H9 (cell line): ENCODE measurements around the gene KIF21B. TPM values are rescaled to one million over a fixed set of nuclear protein-coding genes. Genes with fewer than 3 reads are reported as not detected.

ENCODE experiments used
- DNase-seq: peaks from one replicate; pipeline ENCODE4 v3.0.0-alpha.2; 2017
- H2AFZ ChIP-seq: one replicate; pipeline ENCODE4 v1.6.1; 2013; ENCODE audit warnings: mild to moderate bottlenecking, low read length, control low read depth, moderate library complexity
- H2AK5ac ChIP-seq: 2 replicates; pipeline ENCODE4 v1.6.1; 2013; ENCODE audit warnings: low read length, control low read depth, mixed read lengths; ENCODE audit not compliant: insufficient read length
- H2BK120ac ChIP-seq: one replicate; pipeline ENCODE4 v1.6.1; 2013; ENCODE audit warnings: low read depth, mild to moderate bottlenecking, low read length, control low read depth, inconsistent platforms; ENCODE audit not compliant: poor library complexity, severe bottlenecking
- H2BK12ac ChIP-seq: 2 replicates; pipeline ENCODE4 v1.6.1; 2013; ENCODE audit warnings: low read length, control low read depth, mixed read lengths, low read depth; ENCODE audit not compliant: insufficient read length
- H2BK15ac ChIP-seq: 2 replicates; pipeline ENCODE4 v1.6.1; 2013; ENCODE audit warnings: low read depth, low read length, control low read depth
- H2BK20ac ChIP-seq: one replicate; pipeline ENCODE4 v1.6.1; 2013; ENCODE audit warnings: low read depth, mild to moderate bottlenecking, low read length, control low read depth, inconsistent platforms; ENCODE audit not compliant: poor library complexity, severe bottlenecking
- H2BK5ac ChIP-seq: 2 replicates; pipeline ENCODE4 v1.6.1; 2013; ENCODE audit warnings: low read length, control low read depth, mixed read lengths; ENCODE audit not compliant: insufficient read length
- H3K14ac ChIP-seq: 2 replicates; pipeline ENCODE4 v1.6.1; 2013; ENCODE audit warnings: low read length, control low read depth; ENCODE audit not compliant: insufficient read depth
- H3K18ac ChIP-seq: 2 replicates; pipeline ENCODE4 v1.6.1; 2013; ENCODE audit warnings: low read depth, mild to moderate bottlenecking, mixed read lengths, low read length, control low read depth; ENCODE audit not compliant: insufficient read length
- H3K23ac ChIP-seq: 2 replicates; pipeline ENCODE4 v1.6.1; 2013; ENCODE audit warnings: low read length, control low read depth, mixed read lengths, low read depth; ENCODE audit not compliant: insufficient read length
- H3K23me2 ChIP-seq: 2 replicates; pipeline ENCODE4 v1.6.1; 2013; ENCODE audit warnings: low read depth, mild to moderate bottlenecking, mixed read lengths, low read length, control low read depth; ENCODE audit not compliant: insufficient read length, poor library complexity, severe bottlenecking
- H3K27ac ChIP-seq: 2 replicates; pipeline ENCODE4 v1.5.1; 2013; ENCODE audit warnings: low read length, control low read depth, mixed read lengths, low read depth; ENCODE audit not compliant: insufficient read length
- H3K27me3 ChIP-seq: 2 replicates; pipeline ENCODE4 v1.6.1; 2013; ENCODE audit warnings: low read length, control low read depth, inconsistent platforms; ENCODE audit not compliant: insufficient read depth
- H3K4ac ChIP-seq: 2 replicates; pipeline ENCODE4 v1.6.1; 2013; ENCODE audit warnings: low read depth, mild to moderate bottlenecking, control low read depth, inconsistent platforms, low read length, moderate library complexity
- H3K4me1 ChIP-seq: 2 replicates; pipeline ENCODE4 v1.6.1; 2013; ENCODE audit warnings: low read length, control low read depth, inconsistent platforms; ENCODE audit not compliant: insufficient read depth
- H3K4me2 ChIP-seq: 2 replicates; pipeline ENCODE4 v1.6.1; 2013; ENCODE audit warnings: low read length, control low read depth, mixed read lengths; ENCODE audit not compliant: insufficient read length, insufficient read depth
- H3K56ac ChIP-seq: 2 replicates; pipeline ENCODE4 v1.6.1; 2013; ENCODE audit warnings: low read depth, mild to moderate bottlenecking, mixed read lengths, low read length, control low read depth; ENCODE audit not compliant: insufficient read length
- H3K79me1 ChIP-seq: 2 replicates; pipeline ENCODE4 v1.6.1; 2013; ENCODE audit warnings: low read depth, mild to moderate bottlenecking, moderate library complexity, low read length, control low read depth, inconsistent platforms; ENCODE audit not compliant: insufficient read depth, poor library complexity, severe bottlenecking
- H3K79me2 ChIP-seq: 2 replicates; pipeline ENCODE4 v1.6.1; 2013; ENCODE audit warnings: low read length, control low read depth, inconsistent platforms; ENCODE audit not compliant: insufficient read depth
- H3K9ac ChIP-seq: 2 replicates; pipeline ENCODE4 v1.6.1; 2013; ENCODE audit warnings: low read length, control low read depth, mixed read lengths; ENCODE audit not compliant: insufficient read length; ENCODE audit errors: extremely low read depth
- H3K9me3 ChIP-seq: one replicate; pipeline ENCODE4 v1.6.1; 2013; ENCODE audit warnings: low read depth, low read length, inconsistent platforms; ENCODE audit not compliant: control insufficient read depth
- H3T11ph ChIP-seq: one replicate; pipeline ENCODE4 v1.6.1; 2013; ENCODE audit warnings: mild to moderate bottlenecking, low read length, control low read depth, inconsistent platforms
- H4K20me1 ChIP-seq: one replicate; pipeline ENCODE4 v1.6.1; 2013; ENCODE audit not compliant: control insufficient read depth, insufficient read length, insufficient read depth
- H4K5ac ChIP-seq: 2 replicates; pipeline ENCODE4 v1.6.1; 2013; ENCODE audit warnings: low read depth, mild to moderate bottlenecking, mixed read lengths, low read length, control low read depth; ENCODE audit not compliant: insufficient read length
- H4K8ac ChIP-seq: replicated peaks from 2 replicates; pipeline ENCODE4 v1.6.1; 2013; ENCODE audit warnings: low read length, control low read depth, mixed read lengths, low read depth; ENCODE audit not compliant: insufficient read length
- H4K91ac ChIP-seq: 2 replicates; pipeline ENCODE4 v1.6.1; 2013; ENCODE audit warnings: low read depth, mild to moderate bottlenecking, moderate library complexity, mixed read lengths, low read length, control low read depth; ENCODE audit not compliant: insufficient read length
- H3K27ac Mint-ChIP-seq, 3 experiments: 2 replicates in 2 of 3; 3 replicates in 1 of 3; pipeline ENCODE4 v1.8.0; 2020 to 2021; ENCODE audit warnings: mixed read lengths in 3 of 3, mild to moderate bottlenecking in 1 of 3, moderate library complexity in 1 of 3
- H3K27me3 Mint-ChIP-seq: 2 replicates; pipeline ENCODE4 v1.8.0; 2021; ENCODE audit warnings: low read depth, mild to moderate bottlenecking, moderate library complexity, mixed read lengths
- H3K36me3 Mint-ChIP-seq, 3 experiments: 2 replicates in 2 of 3; 3 replicates in 1 of 3; pipeline ENCODE4 v1.8.0; 2020 to 2021; ENCODE audit warnings: low read depth in 3 of 3, mixed read lengths in 3 of 3; ENCODE audit not compliant: insufficient read depth in 1 of 3
- H3K4me1 Mint-ChIP-seq, 2 experiments: 2 replicates each; pipeline ENCODE4 v1.8.0; 2020; ENCODE audit warnings: mixed read lengths in 2 of 2
- H3K4me3 Mint-ChIP-seq, 2 experiments: 2 replicates in 1 of 2; 3 replicates in 1 of 2; pipeline ENCODE4 v1.8.0; 2020 to 2021; ENCODE audit warnings: mild to moderate bottlenecking in 2 of 2, mixed read lengths in 2 of 2, moderate library complexity in 1 of 2
- H3K9me3 Mint-ChIP-seq, 2 experiments: 2 replicates in 1 of 2; 3 replicates in 1 of 2; pipeline ENCODE4 v1.8.0; 2020; ENCODE audit warnings: mild to moderate bottlenecking in 2 of 2, mixed read lengths in 2 of 2, moderate library complexity in 1 of 2
- WGBS: extraction: QIAGEN DNeasy Blood & Tissue Kit; methylation state at CpG from one replicate; pipeline ENCODE4 v1.1.7; 2013; ENCODE audit warnings: missing lambda C conversion rate, low lambda C conversion rate, mixed read lengths; ENCODE audit not compliant: insufficient read length; ENCODE audit errors: extremely low coverage; 5-methylcytosine and 5-hydroxymethylcytosine counted together
- total RNA-seq: library from RNA; stranded (reverse); gene quantifications from 2 replicates; pipeline ENCODE4 v1.2.1, GENCODE V29; 2021
- TF ChIP-seq, protein P1 (sequence below): fragments of 200-600 bp; sonication (generic); conservative IDR thresholded peaks from 3 replicates; pipeline ENCODE4 v1.8.0; 2021; ENCODE audit warnings: antibody characterized with exemption, mild to moderate bottlenecking

Gene KIF21B
- total RNA-seq, 1 experiment from 2014 or later, result 7.5 TPM

DNA sequence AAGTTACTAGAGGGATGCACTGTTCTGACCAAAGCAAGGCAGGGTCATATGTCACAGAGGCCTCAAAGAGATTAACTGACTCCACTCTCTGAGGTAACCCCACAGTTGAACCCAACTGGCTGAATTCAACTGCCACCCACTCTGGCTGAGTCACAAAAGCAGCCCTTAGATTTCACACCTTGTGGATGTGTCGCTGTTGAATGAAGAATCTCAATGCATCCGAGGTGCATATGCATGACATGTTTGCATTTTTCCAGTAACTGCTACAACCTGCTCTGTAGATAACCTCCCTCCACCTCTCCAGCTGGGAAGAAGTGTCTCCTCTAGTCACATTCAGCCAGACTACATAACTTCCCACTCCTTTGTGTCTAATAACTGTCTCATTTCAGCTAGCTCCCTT, 27.9 kb upstream of the KIF21B start:
- H2BK120ac ChIP-seq, result no peak overlapping the region
- H3K18ac ChIP-seq, result no peak overlapping the region
- no peak overlapping the region for H2BK5ac ChIP-seq
- H2BK15ac ChIP-seq, result no peak overlapping the region
- H3K9me3 ChIP-seq, result no peaks in the 10 kb centered on the region
- no peak overlapping the region for H3K23ac ChIP-seq
- H3K27me3 ChIP-seq, result no peaks in the 10 kb centered on the region
- Mint-ChIP-seq H3K27ac (no peak overlapping the region; a peak in 1 of 7 replicates), H3K4me1 (peaks cover 5 to 22% of the 10 kb centered on the region in 2 experiments), H3K4me3 (no peak overlapping the region), H3K27me3 (peaks cover 13% of the 10 kb centered on the region), H3K36me3 (no peaks in the 10 kb centered on the region), H3K9me3 (no peaks in the 10 kb centered on the region)
- no peak overlapping the region for H3K27ac ChIP-seq
- no peak overlapping the region for H3K56ac ChIP-seq
- no peak overlapping the region for H4K8ac ChIP-seq
- H3K4ac ChIP-seq, result no peak overlapping the region
- no peaks in the 10 kb centered on the region for H3K23me2 ChIP-seq
- no peak overlapping the region for H2BK20ac ChIP-seq
- no peaks in the 10 kb centered on the region for H3K79me2 ChIP-seq
- no peak overlapping the region for H2BK12ac ChIP-seq
- H4K20me1 ChIP-seq, result no peaks in the 10 kb centered on the region
- no peak overlapping the region for H3K14ac ChIP-seq
- H3K79me1 ChIP-seq, result no peaks in the 10 kb centered on the region
- no peak overlapping the region for H4K91ac ChIP-seq
- H2AFZ ChIP-seq, result no peak overlapping the region
- no peak overlapping the region for H3K4me2 ChIP-seq
- TF ChIP-seq, protein P1, sequence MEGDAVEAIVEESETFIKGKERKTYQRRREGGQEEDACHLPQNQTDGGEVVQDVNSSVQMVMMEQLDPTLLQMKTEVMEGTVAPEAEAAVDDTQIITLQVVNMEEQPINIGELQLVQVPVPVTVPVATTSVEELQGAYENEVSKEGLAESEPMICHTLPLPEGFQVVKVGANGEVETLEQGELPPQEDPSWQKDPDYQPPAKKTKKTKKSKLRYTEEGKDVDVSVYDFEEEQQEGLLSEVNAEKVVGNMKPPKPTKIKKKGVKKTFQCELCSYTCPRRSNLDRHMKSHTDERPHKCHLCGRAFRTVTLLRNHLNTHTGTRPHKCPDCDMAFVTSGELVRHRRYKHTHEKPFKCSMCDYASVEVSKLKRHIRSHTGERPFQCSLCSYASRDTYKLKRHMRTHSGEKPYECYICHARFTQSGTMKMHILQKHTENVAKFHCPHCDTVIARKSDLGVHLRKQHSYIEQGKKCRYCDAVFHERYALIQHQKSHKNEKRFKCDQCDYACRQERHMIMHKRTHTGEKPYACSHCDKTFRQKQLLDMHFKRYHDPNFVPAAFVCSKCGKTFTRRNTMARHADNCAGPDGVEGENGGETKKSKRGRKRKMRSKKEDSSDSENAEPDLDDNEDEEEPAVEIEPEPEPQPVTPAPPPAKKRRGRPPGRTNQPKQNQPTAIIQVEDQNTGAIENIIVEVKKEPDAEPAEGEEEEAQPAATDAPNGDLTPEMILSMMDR, result no peak
- WGBS, result no CpG with 5 or more reads among the region's 2 CpGs
- no peak overlapping the region for H3T11ph ChIP-seq
- no peak for DNase-seq
- H4K5ac ChIP-seq, result no peak overlapping the region
- no peaks in the 10 kb centered on the region for H3K4me1 ChIP-seq
- H2AK5ac ChIP-seq, result no peak overlapping the region
- no peak overlapping the region for H3K9ac ChIP-seq
